A673 (cell line): ENCODE data around the gene CASP5. TPM values are rescaled to one million over a fixed set of nuclear protein-coding genes. Genes with fewer than 3 reads are reported as not detected.

Experiments used
- BruUV-seq: library from RNA; stranded (reverse); fragments of 400-500 nt; replicated peaks from 2 replicates; lab custom pipeline; 2021; lab: Mats Ljungman, UMichigan
- CTCF ChIA-PET: fragments of 300-600 bp; sonication (Branson Sonifier 250); formaldehyde crosslinking; loops from one replicate; lab custom pipeline; 2022; ENCODE audit warnings: antibody characterized with exemption; lab: Charles Lee
- POLR2A ChIA-PET: fragments of 300-600 bp; sonication (Branson Sonifier 250); formaldehyde crosslinking; loops from one replicate; lab custom pipeline; 2022; ENCODE audit warnings: antibody characterized with exemption; ENCODE audit not compliant: low non-redundant PET; lab: Charles Lee
- DNase-seq: peaks from one replicate; pipeline ENCODE4 v3.0.0-alpha.2; 2015; ENCODE audit warnings: low spot score
- H3K27ac ChIP-seq: fragments of 200-600 bp; sonication (generic); 2 replicates; pipeline ENCODE4 v1.5.1; 2016; ENCODE audit warnings: mixed run types, low read depth, mild to moderate bottlenecking, mixed read lengths, antibody characterized with exemption, low read length; ENCODE audit not compliant: poor library complexity, severe bottlenecking
- H3K27me3 ChIP-seq: fragments of 200-600 bp; sonication (generic); replicated peaks from 2 replicates; pipeline ENCODE4 v1.6.1; 2017; ENCODE audit warnings: mixed run types, low read depth, mild to moderate bottlenecking, mixed read lengths, antibody characterized with exemption, low read length; ENCODE audit not compliant: insufficient read depth, poor library complexity
- H3K36me3 ChIP-seq: fragments of 200-600 bp; sonication (generic); 2 replicates; pipeline ENCODE4 v1.6.1; 2016; ENCODE audit warnings: mixed run types, mild to moderate bottlenecking, mixed read lengths, antibody characterized with exemption, low read length; ENCODE audit not compliant: insufficient read depth, poor library complexity, severe bottlenecking
- H3K4me1 ChIP-seq: fragments of 200-600 bp; sonication (generic); 2 replicates; pipeline ENCODE4 v1.6.1; 2017; ENCODE audit warnings: mixed run types, mild to moderate bottlenecking, mixed read lengths, antibody characterized with exemption, low read length; ENCODE audit not compliant: insufficient read depth, poor library complexity, severe bottlenecking
- H3K4me3 ChIP-seq: fragments of 200-600 bp; sonication (generic); 2 replicates; pipeline ENCODE4 v1.5.1; 2016; ENCODE audit warnings: low read depth, mixed run types, mild to moderate bottlenecking, mixed read lengths, low read length; ENCODE audit not compliant: poor library complexity, severe bottlenecking
- H3K9me3 ChIP-seq: fragments of 200-600 bp; sonication (generic); 2 replicates; pipeline ENCODE4 v1.6.1; 2016; ENCODE audit warnings: mixed run types, low read depth, mild to moderate bottlenecking, mixed read lengths, antibody characterized with exemption, low read length; ENCODE audit not compliant: poor library complexity, severe bottlenecking
- EZH2 ChIP-seq: fragments of 200-600 bp; sonication (generic); IDR thresholded peaks from 2 replicates; pipeline ENCODE4 v1.6.1; 2017; ENCODE audit warnings: borderline replicate concordance, low read depth, mild to moderate bottlenecking, mixed read lengths, antibody characterized with exemption, low read length; ENCODE audit not compliant: poor library complexity, severe bottlenecking
- intact Hi-C: fragments of 100-400 bp; cut with micrococcal nuclease; formaldehyde crosslinking; loops from one replicate; pipeline ENCODE4 v1.10.0; 2022; ENCODE audit not compliant: unreplicated experiment
- total RNA-seq: library from RNA; stranded (reverse); gene quantifications from 2 replicates; pipeline ENCODE4 v1.2.3, GENCODE V29; 2021
- TF ChIP-seq, protein P1 (sequence below): fragments of 300-800, 200-600 bp; sonication (generic); conservative IDR thresholded peaks from 2 replicates; pipeline ENCODE4 v1.5.1; 2017; ENCODE audit warnings: low read depth, mild to moderate bottlenecking, antibody characterized with exemption, low read length, moderate library complexity, mixed read lengths

Gene CASP5
- total RNA-seq, 1 experiment from 2014 or later = not detected

DNA sequence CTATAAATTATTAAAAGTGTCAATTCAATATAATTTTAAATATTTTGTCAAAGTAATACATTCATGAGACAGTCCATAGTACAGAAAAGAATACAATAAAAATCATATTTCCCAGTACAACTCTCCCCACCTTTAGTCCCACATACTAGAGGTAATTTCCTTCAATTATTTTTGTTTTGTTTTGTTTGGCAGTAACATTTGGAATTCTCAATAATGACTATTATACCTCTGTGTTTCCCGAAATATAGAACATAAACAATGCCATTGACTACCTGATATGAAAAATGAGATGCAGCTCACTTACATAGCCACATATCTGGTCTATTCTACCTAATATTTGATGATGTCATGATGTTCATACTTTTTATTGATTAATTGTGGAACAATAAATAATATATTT, 30.2 kb downstream of the CASP5 start:
- TF ChIP-seq, protein P1, sequence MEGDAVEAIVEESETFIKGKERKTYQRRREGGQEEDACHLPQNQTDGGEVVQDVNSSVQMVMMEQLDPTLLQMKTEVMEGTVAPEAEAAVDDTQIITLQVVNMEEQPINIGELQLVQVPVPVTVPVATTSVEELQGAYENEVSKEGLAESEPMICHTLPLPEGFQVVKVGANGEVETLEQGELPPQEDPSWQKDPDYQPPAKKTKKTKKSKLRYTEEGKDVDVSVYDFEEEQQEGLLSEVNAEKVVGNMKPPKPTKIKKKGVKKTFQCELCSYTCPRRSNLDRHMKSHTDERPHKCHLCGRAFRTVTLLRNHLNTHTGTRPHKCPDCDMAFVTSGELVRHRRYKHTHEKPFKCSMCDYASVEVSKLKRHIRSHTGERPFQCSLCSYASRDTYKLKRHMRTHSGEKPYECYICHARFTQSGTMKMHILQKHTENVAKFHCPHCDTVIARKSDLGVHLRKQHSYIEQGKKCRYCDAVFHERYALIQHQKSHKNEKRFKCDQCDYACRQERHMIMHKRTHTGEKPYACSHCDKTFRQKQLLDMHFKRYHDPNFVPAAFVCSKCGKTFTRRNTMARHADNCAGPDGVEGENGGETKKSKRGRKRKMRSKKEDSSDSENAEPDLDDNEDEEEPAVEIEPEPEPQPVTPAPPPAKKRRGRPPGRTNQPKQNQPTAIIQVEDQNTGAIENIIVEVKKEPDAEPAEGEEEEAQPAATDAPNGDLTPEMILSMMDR = no peak
- TF ChIP-seq EZH2 = no peak
- Histone ChIP-seq H3K9me3 (peaks cover 8% of the 10 kb centered on the region), H3K4me3 (no peak overlapping the region), H3K27me3 (peaks cover 11% of the 10 kb centered on the region), H3K4me1 (no peaks in the 10 kb centered on the region), H3K36me3 (no peaks in the 10 kb centered on the region), H3K27ac (no peak overlapping the region)
- BruUV-seq = no TSS peak
- no peak for DNase-seq
- CTCF ChIA-PET = no interaction called here
- intact Hi-C loops = no loop called here
- POLR2A ChIA-PET = no interaction called here

DNA sequence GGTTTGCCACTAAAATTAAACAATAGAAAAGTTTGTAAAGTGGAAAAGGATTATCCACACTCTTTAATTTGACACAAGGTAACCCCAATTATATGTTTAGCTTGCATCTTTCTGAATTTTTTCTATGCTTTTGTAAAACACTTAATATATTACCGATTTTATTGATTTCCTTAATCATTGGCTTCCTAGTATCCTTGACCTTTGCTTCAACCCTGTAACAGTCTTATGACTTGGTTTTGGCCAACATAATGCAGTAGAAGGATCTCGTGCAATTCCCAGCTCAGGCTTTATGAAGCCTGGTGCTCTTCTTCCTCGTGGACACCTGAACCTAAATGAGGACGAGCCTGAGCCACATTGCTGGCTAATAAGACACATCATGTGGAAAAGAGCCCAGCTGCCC, 31.0 kb downstream of the CASP5 start:
- CTCF ChIA-PET = no interaction called here

DNA sequence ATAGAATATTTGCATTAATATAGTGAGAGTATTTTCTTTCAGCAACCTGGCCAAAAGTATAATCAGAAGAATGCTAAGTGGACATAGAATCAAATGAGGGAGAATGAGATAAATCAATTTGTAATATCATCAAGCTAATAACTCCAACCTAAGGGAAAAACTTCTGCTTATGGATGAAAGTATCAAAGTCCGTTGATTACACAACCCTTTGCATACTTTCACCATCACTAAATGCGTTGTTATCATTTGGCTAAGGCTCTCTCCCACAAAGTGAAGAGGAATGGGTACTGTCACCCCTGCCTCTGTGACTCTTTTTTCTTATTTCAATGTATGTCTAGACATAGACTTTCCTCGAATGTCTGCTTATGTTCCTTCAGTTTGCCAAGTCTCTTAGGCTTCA, 38.2 kb downstream of the CASP5 start:
- ChIA-PET POLR2A (no interaction called here), CTCF (no interaction called here)
- Histone ChIP-seq H3K9me3 (peaks cover 8% of the 10 kb centered on the region), H3K36me3 (no peaks in the 10 kb centered on the region), H3K4me1 (no peaks in the 10 kb centered on the region), H3K27ac (no peak overlapping the region), H3K4me3 (no peak overlapping the region), H3K27me3 (no peaks in the 10 kb centered on the region)
- intact Hi-C loops = no loop called here
- BruUV-seq = no TSS peak
- TF ChIP-seq, protein P1 = no peak
- TF ChIP-seq EZH2 = no peak
- DNase-seq = no peak

More for the DNA sequence above, 31.0 kb downstream of the CASP5 start:
- DNase-seq = no peak
- POLR2A ChIA-PET = no interaction called here
- no peak for TF ChIP-seq EZH2
- TF ChIP-seq, protein P1 = no peak
- intact Hi-C loops = no loop called here
- Histone ChIP-seq H3K27me3 (peaks cover 11% of the 10 kb centered on the region), H3K4me1 (no peaks in the 10 kb centered on the region), H3K9me3 (peaks cover 8% of the 10 kb centered on the region), H3K4me3 (no peak overlapping the region), H3K27ac (no peak overlapping the region), H3K36me3 (no peaks in the 10 kb centered on the region)
- BruUV-seq = no TSS peak
